Calu3 (cell line): ENCODE data around the gene DNAJB8. TPM values are rescaled to one million over a fixed set of nuclear protein-coding genes. Genes with fewer than 3 reads are reported as not detected.

ENCODE experiments used
- BruUV-seq: library from RNA; stranded (reverse); fragments of 400-500 nt; replicated peaks from 2 replicates; lab custom pipeline; 2021; lab: Mats Ljungman, UMichigan
- CTCF ChIA-PET: fragments of 300-600 bp; sonication (Branson Sonifier 250); formaldehyde crosslinking; loops from one replicate; lab custom pipeline; 2022; ENCODE audit warnings: antibody characterized with exemption; lab: Charles Lee
- DNase-seq: peaks from one replicate; pipeline ENCODE4 v3.0.0; 2022
- H3K27ac Mint-ChIP-seq: one replicate; pipeline ENCODE4 v1.8.0; 2022; ENCODE audit warnings: mixed read lengths; ENCODE audit not compliant: unreplicated experiment
- H3K27me3 Mint-ChIP-seq: one replicate; pipeline ENCODE4 v1.8.0; 2022; ENCODE audit warnings: mixed read lengths; ENCODE audit not compliant: unreplicated experiment
- H3K36me3 Mint-ChIP-seq: one replicate; pipeline ENCODE4 v1.8.0; 2022; ENCODE audit warnings: mild to moderate bottlenecking, moderate library complexity, mixed read lengths; ENCODE audit not compliant: insufficient read depth, unreplicated experiment
- H3K4me1 Mint-ChIP-seq: one replicate; pipeline ENCODE4 v1.8.0; 2022; ENCODE audit warnings: mild to moderate bottlenecking, low read depth, mixed read lengths; ENCODE audit not compliant: unreplicated experiment
- H3K4me3 Mint-ChIP-seq: one replicate; pipeline ENCODE4 v1.8.0; 2022; ENCODE audit warnings: mild to moderate bottlenecking, low read depth, moderate library complexity, mixed read lengths; ENCODE audit not compliant: unreplicated experiment
- H3K9me3 Mint-ChIP-seq: one replicate; pipeline ENCODE4 v1.8.0; 2022; ENCODE audit warnings: low read depth, mixed read lengths; ENCODE audit not compliant: unreplicated experiment
- intact Hi-C: fragments of 100-400 bp; cut with micrococcal nuclease; formaldehyde crosslinking; loops from one replicate; pipeline ENCODE4 v1.10.0; 2022; ENCODE audit not compliant: unreplicated experiment
- total RNA-seq: library from RNA; stranded (reverse); gene quantifications from 2 replicates; pipeline ENCODE4 v1.2.3, GENCODE V29; 2022
- TF ChIP-seq, protein P1 (sequence below): fragments of 200-600 bp; IDR thresholded peaks from one replicate; pipeline ENCODE4 v1.8.0; 2022; ENCODE audit warnings: antibody characterized with exemption; ENCODE audit not compliant: unreplicated experiment

Gene DNAJB8
- total RNA-seq, 1 experiment from 2014 or later, result not detected

DNA sequence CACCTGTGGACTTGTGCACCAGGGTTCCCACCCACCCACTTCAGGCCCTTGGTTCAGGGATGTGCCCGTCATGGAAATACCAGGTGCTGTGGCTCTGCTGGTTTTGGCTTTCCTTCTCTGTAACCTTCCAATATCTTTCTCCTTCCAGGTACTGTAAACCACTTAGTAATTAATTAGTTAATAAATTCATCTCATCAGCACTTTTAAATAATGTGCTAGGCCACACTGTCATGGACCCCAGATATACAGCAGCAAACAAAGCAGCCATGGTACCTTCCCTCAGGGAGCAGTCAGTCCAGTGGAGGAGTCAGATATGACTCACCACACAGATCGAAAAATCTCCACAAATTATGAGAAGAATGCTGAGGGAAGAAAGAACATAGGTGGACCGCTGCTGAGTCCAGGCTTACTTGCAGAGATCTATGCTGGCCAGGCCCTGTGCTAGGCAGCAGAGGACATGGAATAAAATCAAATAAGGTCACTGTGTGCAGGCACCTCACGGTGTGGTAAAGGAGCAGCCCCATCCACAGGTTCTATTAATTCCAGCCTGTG is 33.1 kb upstream of the DNAJB8 start:
- Mint-ChIP-seq H3K9me3 (no peaks in the 10 kb centered on the region), H3K27ac (no peak overlapping the region), H3K36me3 (peaks cover 24% of the 10 kb centered on the region), H3K4me3 (no peak overlapping the region), H3K4me1 (peaks cover 13% of the 10 kb centered on the region), H3K27me3 (no peaks in the 10 kb centered on the region)
- TF ChIP-seq, protein P1, sequence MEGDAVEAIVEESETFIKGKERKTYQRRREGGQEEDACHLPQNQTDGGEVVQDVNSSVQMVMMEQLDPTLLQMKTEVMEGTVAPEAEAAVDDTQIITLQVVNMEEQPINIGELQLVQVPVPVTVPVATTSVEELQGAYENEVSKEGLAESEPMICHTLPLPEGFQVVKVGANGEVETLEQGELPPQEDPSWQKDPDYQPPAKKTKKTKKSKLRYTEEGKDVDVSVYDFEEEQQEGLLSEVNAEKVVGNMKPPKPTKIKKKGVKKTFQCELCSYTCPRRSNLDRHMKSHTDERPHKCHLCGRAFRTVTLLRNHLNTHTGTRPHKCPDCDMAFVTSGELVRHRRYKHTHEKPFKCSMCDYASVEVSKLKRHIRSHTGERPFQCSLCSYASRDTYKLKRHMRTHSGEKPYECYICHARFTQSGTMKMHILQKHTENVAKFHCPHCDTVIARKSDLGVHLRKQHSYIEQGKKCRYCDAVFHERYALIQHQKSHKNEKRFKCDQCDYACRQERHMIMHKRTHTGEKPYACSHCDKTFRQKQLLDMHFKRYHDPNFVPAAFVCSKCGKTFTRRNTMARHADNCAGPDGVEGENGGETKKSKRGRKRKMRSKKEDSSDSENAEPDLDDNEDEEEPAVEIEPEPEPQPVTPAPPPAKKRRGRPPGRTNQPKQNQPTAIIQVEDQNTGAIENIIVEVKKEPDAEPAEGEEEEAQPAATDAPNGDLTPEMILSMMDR, result no peak
- no TSS peak for BruUV-seq
- CTCF ChIA-PET, result interaction anchor here (0.7 to 1.5 kb wide), 3 partner anchors 10 to 74 kb away, joined by 3 to 4 read pairs (median 3); no protein-coding TSS in a partner anchor
- DNase-seq, result no peak
- intact Hi-C loops, result loop anchor here (5.0 kb wide), 2 partner anchors 83 to 327 kb away; no protein-coding TSS in a partner anchor

DNA sequence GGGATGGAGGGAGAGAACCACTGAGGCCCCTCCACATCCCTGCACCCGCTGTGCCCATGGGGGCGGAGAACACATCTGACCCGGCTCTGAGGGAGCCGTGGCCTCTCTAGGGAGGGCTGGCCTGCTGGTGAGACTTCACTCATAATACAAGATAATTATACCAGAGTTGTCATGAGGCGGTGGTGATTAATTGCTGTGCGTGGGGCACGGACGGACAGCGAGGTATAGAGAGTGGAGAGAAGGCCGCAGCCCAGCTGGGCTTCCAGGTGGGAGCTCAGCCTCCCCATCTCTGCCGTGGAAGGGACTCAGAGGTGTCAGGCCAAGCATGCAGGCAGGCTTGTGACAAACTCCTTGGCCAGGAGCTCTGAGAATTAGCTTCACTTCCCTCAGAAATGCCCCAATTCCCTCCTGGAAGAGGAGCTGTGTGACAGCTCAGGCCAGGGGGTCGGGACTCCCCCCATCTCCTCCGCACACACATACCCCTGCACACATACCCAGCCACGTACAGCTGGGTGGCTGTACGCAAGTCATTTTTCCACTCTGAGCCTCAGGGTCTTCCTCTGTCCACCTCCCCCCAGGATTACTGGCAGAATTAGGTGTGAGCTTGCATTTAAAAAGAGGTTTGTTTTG is 32.3 kb upstream of the DNAJB8 start:
- intact Hi-C loops, result loop anchor here (5.0 kb wide), 1 partner anchor 327 kb away; no protein-coding TSS in a partner anchor
- no peaks in the 10 kb centered on the region for H3K9me3 Mint-ChIP-seq
- peaks cover 24% of the 10 kb centered on the region for H3K36me3 Mint-ChIP-seq
- no peak for DNase-seq
- CTCF ChIA-PET, result interaction anchor here (0.7 to 1.5 kb wide), 3 partner anchors 9 to 73 kb away, joined by 3 to 4 read pairs (median 3); no protein-coding TSS in a partner anchor
- H3K4me3 Mint-ChIP-seq, result peak overlapping the region; percentile 70
- H3K4me1 Mint-ChIP-seq, result peaks cover 13% of the 10 kb centered on the region
- TF ChIP-seq, protein P1, result no peak
- no peak overlapping the region for H3K27ac Mint-ChIP-seq
- H3K27me3 Mint-ChIP-seq, result no peaks in the 10 kb centered on the region
- no TSS peak for BruUV-seq

DNA sequence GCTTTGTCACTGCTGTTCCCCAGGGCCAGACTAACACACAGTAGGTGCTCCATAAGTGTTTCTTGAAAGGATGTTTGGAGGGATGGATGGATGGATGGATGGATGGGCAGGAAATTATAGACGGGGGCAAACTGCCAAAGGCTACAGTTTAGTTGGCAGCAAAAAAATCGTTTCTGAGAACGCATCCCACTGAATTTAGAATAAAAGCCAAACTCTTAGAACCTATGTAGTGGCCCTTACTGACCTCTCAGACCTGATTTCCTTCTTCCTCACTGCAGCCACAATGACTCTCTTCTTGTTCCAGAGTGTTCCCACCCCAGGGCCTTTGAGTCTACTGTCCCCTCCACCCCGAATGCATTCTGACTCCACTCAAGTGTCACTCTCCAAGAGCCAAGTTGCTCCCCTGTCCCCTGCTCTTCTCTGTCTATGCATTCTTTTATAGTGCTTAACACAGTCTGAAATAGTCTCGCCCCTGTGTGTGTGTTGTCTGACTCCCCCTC is 31.5 kb upstream of the DNAJB8 start:
- H3K9me3 Mint-ChIP-seq, result no peaks in the 10 kb centered on the region
- no TSS peak for BruUV-seq
- intact Hi-C loops, result loop anchor here (5.0 kb wide), 1 partner anchor 326 kb away; no protein-coding TSS in a partner anchor
- peak overlapping the region; percentile 70 for H3K4me3 Mint-ChIP-seq
- peaks cover 24% of the 10 kb centered on the region for H3K36me3 Mint-ChIP-seq
- TF ChIP-seq, protein P1, result no peak
- no peak overlapping the region for H3K27ac Mint-ChIP-seq
- H3K27me3 Mint-ChIP-seq, result no peaks in the 10 kb centered on the region
- no peak for DNase-seq
- peaks cover 13% of the 10 kb centered on the region for H3K4me1 Mint-ChIP-seq
- CTCF ChIA-PET, result interaction anchor here (0.8 to 1.4 kb wide), 7 partner anchors 63 to 191 kb away, joined by 3 to 10 read pairs (median 5); no protein-coding TSS in a partner anchor

DNA sequence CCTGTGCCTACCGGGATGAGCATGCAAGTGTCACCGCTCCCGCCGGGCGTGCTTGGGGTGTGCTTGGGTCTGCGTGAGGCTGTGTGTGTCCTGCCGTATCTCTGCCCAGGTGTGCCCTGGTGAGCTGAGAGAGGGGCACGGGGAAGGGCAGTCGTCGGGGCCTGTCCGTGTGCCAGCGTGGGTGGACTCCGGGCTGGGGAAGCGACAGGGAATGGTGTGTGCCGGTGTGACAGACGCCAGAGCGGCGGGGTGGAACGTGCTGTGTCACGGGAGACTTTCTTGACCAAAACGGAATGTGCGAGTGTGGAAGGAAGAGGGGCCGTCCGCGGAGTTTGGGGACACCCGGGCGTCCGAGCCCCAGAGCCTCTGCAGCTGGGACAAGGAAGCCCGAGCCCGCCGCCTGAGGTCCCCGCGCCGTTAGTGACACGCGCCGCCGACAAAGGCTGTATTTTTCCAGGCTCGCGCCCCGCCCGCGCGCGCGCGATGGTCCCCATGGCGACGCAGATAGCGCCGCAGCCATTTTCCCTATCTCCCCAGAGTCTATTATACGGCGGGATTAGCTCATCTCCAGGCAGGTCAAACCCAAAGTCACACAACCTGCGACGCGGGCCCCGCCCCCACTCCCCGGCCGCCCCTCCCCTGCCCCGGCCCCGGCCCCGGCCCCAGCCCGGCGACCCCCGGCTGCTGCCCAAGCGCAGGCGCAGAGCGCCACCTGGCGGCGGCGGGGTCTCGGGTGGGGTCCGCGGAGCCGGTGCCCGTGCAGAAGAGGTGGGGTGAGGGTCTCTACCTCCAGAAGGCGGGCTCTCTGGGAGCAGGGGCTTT is 30.8 kb upstream of the DNAJB8 start:
- H3K36me3 Mint-ChIP-seq, result peaks cover 23% of the 10 kb centered on the region
- H3K4me1 Mint-ChIP-seq, result peaks cover 13% of the 10 kb centered on the region
- intact Hi-C loops, result loop anchor here (1.0 to 5.0 kb wide), 2 partner anchors 71 to 325 kb away; no protein-coding TSS in a partner anchor
- no peaks in the 10 kb centered on the region for H3K27me3 Mint-ChIP-seq
- no TSS peak for BruUV-seq
- no peaks in the 10 kb centered on the region for H3K9me3 Mint-ChIP-seq
- CTCF ChIA-PET, result interaction anchor here (0.8 to 1.4 kb wide), 6 partner anchors 63 to 191 kb away, joined by 3 to 10 read pairs (median 6); no protein-coding TSS in a partner anchor
- no peak overlapping the region for H3K27ac Mint-ChIP-seq
- DNase-seq, result peak; percentile 90
- H3K4me3 Mint-ChIP-seq, result peak overlapping the region; percentile 70
- TF ChIP-seq, protein P1, result peak; percentile 98
